ENCODE measurements around the gene FREM1. TPM values are rescaled to one million over a fixed set of nuclear protein-coding genes. Genes with fewer than 3 reads are reported as not detected.

Gene FREM1
- total and polyA plus RNA-seq, 2 of the 13 experiments (the other 11 are each of a cell fraction or from before 2014, with no cell fraction given) = 64.3 to 202 TPM

DNA sequence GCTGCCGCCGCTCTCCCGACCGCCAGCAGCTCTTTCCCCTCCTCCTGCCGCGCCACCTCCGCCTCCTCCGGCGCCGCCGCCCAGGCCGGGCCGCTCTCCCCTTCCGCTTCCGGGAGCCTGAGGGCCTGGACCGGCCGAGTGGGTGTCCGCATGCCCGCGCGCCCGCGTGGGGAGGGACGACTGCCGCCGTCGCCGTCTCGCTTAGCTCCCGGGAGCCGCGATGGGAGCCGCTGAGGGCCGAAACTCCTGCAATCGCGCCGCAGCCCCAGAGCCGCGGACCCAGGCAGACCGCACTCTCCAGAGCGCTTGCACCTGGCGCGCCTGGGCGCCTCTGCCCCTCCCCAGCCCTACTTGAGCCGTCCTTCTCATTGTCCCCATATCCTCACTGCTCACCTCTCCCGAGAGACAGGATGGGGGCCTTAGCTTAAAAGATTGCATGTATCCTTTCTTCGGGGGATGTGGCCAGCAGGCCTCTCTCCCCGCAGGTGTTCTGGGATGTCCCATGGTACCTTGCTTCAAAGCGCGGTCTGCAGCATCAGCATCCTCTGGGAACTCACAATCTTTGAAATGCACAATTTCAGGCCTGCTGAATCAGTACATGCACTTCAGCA is 216.9 kb downstream of the FREM1 start, which contains the start of gene ZDHHC21 (continued):
- TF ChIP-seq ZNF577 (CRISPR knock-in tag; IDR thresholded peaks at IDR 0.05; ENCODE audit: borderline replicate concordance, low read depth) (no peak), NFE2L1 (CRISPR knock-in tag; IDR thresholded peaks at IDR 0.05; ENCODE audit: borderline replicate concordance) (no peak), ZNF569 (CRISPR knock-in tag; IDR thresholded peaks at IDR 0.05; ENCODE audit: borderline replicate concordance) (no peak), ZNF3 (CRISPR knock-in tag; IDR thresholded peaks at IDR 0.05) (no peak), ZNF556 (CRISPR knock-in tag; IDR thresholded peaks at IDR 0.05; ENCODE audit: borderline replicate concordance) (peak; percentile 28; the same call in 1 of the 2 replicates), HNRNPUL1 (IDR thresholded peaks at IDR 0.05; ENCODE audit: low read depth, low read length) (no peak), ZNF773 (CRISPR knock-in tag; IDR thresholded peaks at IDR 0.05; ENCODE audit: borderline replicate concordance) (no peak), ARNT (IDR thresholded peaks at IDR 0.05) (no peak), ETV6 (CRISPR knock-in tag; conservative IDR thresholded peaks at IDR 0.05) (peak; percentile 59), ZFP37 (CRISPR knock-in tag; IDR thresholded peaks at IDR 0.05; ENCODE audit: borderline replicate concordance) (no peak), MTA3 (CRISPR knock-in tag; IDR thresholded peaks at IDR 0.05) (no peak), FOXC1 (CRISPR knock-in tag; IDR thresholded peaks at IDR 0.05; ENCODE audit: borderline replicate concordance) (no peak), FOXM1 (CRISPR knock-in tag; IDR thresholded peaks at IDR 0.05) (no peak), ZFY (CRISPR knock-in tag; IDR thresholded peaks at IDR 0.05) (peak; percentile 94), SOX6 (IDR thresholded peaks at IDR 0.05) (no peak), SOX6 (CRISPR knock-in tag; IDR thresholded peaks at IDR 0.05) (no peak), ZNF557 (CRISPR knock-in tag; IDR thresholded peaks at IDR 0.05) (no peak), CBX5 (CRISPR knock-in tag; IDR thresholded peaks at IDR 0.05; ENCODE audit: borderline replicate concordance) (no peak), KAT2B (IDR thresholded peaks at IDR 0.05; ENCODE audit: borderline replicate concordance, low read depth, low read length) (no peak)
- TF ChIP-seq, protein P1, sequence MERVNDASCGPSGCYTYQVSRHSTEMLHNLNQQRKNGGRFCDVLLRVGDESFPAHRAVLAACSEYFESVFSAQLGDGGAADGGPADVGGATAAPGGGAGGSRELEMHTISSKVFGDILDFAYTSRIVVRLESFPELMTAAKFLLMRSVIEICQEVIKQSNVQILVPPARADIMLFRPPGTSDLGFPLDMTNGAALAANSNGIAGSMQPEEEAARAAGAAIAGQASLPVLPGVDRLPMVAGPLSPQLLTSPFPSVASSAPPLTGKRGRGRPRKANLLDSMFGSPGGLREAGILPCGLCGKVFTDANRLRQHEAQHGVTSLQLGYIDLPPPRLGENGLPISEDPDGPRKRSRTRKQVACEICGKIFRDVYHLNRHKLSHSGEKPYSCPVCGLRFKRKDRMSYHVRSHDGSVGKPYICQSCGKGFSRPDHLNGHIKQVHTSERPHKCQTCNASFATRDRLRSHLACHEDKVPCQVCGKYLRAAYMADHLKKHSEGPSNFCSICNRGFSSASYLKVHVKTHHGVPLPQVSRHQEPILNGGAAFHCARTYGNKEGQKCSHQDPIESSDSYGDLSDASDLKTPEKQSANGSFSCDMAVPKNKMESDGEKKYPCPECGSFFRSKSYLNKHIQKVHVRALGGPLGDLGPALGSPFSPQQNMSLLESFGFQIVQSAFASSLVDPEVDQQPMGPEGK (CRISPR knock-in tag; IDR thresholded peaks at IDR 0.05) = no peak; the same call in 1 of the 2 replicates
- TF ChIP-seq, protein P2, sequence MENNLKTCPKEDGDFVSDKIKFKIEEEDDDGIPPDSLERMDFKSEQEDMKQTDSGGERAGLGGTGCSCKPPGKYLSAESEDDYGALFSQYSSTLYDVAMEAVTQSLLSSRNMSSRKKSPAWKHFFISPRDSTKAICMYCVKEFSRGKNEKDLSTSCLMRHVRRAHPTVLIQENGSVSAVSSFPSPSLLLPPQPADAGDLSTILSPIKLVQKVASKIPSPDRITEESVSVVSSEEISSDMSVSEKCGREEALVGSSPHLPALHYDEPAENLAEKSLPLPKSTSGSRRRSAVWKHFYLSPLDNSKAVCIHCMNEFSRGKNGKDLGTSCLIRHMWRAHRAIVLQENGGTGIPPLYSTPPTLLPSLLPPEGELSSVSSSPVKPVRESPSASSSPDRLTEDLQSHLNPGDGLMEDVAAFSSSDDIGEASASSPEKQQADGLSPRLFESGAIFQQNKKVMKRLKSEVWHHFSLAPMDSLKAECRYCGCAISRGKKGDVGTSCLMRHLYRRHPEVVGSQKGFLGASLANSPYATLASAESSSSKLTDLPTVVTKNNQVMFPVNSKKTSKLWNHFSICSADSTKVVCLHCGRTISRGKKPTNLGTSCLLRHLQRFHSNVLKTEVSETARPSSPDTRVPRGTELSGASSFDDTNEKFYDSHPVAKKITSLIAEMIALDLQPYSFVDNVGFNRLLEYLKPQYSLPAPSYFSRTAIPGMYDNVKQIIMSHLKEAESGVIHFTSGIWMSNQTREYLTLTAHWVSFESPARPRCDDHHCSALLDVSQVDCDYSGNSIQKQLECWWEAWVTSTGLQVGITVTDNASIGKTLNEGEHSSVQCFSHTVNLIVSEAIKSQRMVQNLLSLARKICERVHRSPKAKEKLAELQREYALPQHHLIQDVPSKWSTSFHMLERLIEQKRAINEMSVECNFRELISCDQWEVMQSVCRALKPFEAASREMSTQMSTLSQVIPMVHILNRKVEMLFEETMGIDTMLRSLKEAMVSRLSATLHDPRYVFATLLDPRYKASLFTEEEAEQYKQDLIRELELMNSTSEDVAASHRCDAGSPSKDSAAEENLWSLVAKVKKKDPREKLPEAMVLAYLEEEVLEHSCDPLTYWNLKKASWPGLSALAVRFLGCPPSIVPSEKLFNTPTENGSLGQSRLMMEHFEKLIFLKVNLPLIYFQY (CRISPR knock-in tag; IDR thresholded peaks at IDR 0.05; ENCODE audit: borderline replicate concordance) = no peak
- TF ChIP-seq, protein P3, sequence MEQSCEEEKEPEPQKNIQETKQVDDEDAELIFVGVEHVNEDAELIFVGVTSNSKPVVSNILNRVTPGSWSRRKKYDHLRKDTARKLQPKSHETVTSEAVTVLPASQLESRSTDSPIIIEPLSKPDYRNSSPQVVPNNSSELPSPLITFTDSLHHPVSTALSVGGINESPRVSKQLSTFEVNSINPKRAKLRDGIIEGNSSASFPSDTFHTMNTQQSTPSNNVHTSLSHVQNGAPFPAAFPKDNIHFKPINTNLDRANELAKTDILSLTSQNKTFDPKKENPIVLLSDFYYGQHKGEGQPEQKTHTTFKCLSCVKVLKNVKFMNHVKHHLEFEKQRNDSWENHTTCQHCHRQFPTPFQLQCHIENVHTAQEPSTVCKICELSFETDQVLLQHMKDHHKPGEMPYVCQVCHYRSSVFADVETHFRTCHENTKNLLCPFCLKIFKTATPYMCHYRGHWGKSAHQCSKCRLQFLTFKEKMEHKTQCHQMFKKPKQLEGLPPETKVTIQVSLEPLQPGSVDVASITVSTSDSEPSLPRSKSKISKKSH (CRISPR knock-in tag; IDR thresholded peaks at IDR 0.05; ENCODE audit: borderline replicate concordance) = peak; percentile 86
